GM12878 (cell line): Measurements from ENCODE around the gene BCKDK.

Experiments
- CTCF ChIP-seq, 3 experiments: IDR thresholded peaks in 2 of 3; conservative IDR thresholded peaks in 1 of 3; 2 replicates each; pipeline ENCODE4 v1.5.1; 2011; ENCODE audit warnings: low read depth in 3 of 3, low read length in 3 of 3, mild to moderate bottlenecking in 3 of 3, control low read depth in 2 of 3, moderate library complexity in 2 of 3, inconsistent platforms in 1 of 3, mixed read lengths in 1 of 3; ENCODE audit not compliant: control insufficient read depth in 2 of 3, insufficient read depth in 1 of 3; ENCODE audit errors: extremely low read depth in 1 of 3
- EP300 ChIP-seq, 2 experiments: fragments of 150-350 bp in 1 of 2; IDR thresholded peaks; 2 replicates each; pipeline ENCODE4 v1.6.1; 2011 to 2012; ENCODE audit warnings: low read depth in 2 of 2, low read length in 2 of 2, borderline replicate concordance in 1 of 2, improper control_type of control experiment in 1 of 2, inconsistent platforms in 1 of 2; ENCODE audit not compliant: control insufficient read depth in 1 of 2
- EZH2 ChIP-seq: IDR thresholded peaks from 2 replicates; pipeline ENCODE4 v1.6.1; 2012; ENCODE audit warnings: low read depth, mild to moderate bottlenecking, control low read depth, inconsistent platforms, low read length, borderline replicate concordance; ENCODE audit not compliant: control insufficient read depth
- MYC ChIP-seq: IDR thresholded peaks from 2 replicates; pipeline ENCODE4 v1.6.1; 2011; ENCODE audit warnings: mild to moderate bottlenecking, low read length, moderate library complexity, inconsistent platforms; ENCODE audit not compliant: insufficient read depth, insufficient replicate concordance, insufficient read length, severe bottlenecking
- PKNOX1 ChIP-seq: fragments of 450-650 bp; IDR thresholded peaks from 2 replicates; pipeline ENCODE4 v1.6.1; 2016; ENCODE audit warnings: mild to moderate bottlenecking
- POLR2A ChIP-seq: IDR thresholded peaks from 2 replicates; pipeline ENCODE4 v1.6.1; 2011; ENCODE audit warnings: low read depth, mild to moderate bottlenecking, low read length
- RCOR1 ChIP-seq: conservative IDR thresholded peaks from 2 replicates; pipeline ENCODE4 v1.6.1; 2012; ENCODE audit warnings: low read depth, low read length, improper control_type of control experiment
- SIN3A ChIP-seq: IDR thresholded peaks from 2 replicates; pipeline ENCODE4 v1.6.1; 2012; ENCODE audit warnings: low read depth, low read length, improper control_type of control experiment
- SREBF1 ChIP-seq: IDR thresholded peaks from 2 replicates; pipeline ENCODE4 v1.6.1; 2012; ENCODE audit warnings: mild to moderate bottlenecking, low read length
- SUPT20H ChIP-seq: IDR thresholded peaks from 2 replicates; pipeline ENCODE4 v1.6.1; 2011; ENCODE audit warnings: low read depth, mild to moderate bottlenecking, low read length, moderate library complexity, borderline replicate concordance; ENCODE audit not compliant: control insufficient read depth
- TBL1XR1 ChIP-seq: IDR thresholded peaks from 2 replicates; pipeline ENCODE4 v1.6.1; 2012; ENCODE audit warnings: low read depth, low read length, improper control_type of control experiment
- ZNF622 ChIP-seq: fragments of 450-650 bp; IDR thresholded peaks from 2 replicates; pipeline ENCODE4 v1.6.1; 2017; ENCODE audit warnings: mild to moderate bottlenecking, inconsistent platforms
- ZSCAN29 ChIP-seq: fragments of 450-650 bp; IDR thresholded peaks from 2 replicates; pipeline ENCODE4 v1.6.1; 2017; ENCODE audit warnings: mild to moderate bottlenecking, moderate library complexity
- TF ChIP-seq, protein P1 (sequence below): IDR thresholded peaks from 2 replicates; pipeline ENCODE4 v1.6.1; 2012; ENCODE audit warnings: mild to moderate bottlenecking, low read depth, low read length

- no peak for TF ChIP-seq ZNF622
- TF ChIP-seq, protein P1, sequence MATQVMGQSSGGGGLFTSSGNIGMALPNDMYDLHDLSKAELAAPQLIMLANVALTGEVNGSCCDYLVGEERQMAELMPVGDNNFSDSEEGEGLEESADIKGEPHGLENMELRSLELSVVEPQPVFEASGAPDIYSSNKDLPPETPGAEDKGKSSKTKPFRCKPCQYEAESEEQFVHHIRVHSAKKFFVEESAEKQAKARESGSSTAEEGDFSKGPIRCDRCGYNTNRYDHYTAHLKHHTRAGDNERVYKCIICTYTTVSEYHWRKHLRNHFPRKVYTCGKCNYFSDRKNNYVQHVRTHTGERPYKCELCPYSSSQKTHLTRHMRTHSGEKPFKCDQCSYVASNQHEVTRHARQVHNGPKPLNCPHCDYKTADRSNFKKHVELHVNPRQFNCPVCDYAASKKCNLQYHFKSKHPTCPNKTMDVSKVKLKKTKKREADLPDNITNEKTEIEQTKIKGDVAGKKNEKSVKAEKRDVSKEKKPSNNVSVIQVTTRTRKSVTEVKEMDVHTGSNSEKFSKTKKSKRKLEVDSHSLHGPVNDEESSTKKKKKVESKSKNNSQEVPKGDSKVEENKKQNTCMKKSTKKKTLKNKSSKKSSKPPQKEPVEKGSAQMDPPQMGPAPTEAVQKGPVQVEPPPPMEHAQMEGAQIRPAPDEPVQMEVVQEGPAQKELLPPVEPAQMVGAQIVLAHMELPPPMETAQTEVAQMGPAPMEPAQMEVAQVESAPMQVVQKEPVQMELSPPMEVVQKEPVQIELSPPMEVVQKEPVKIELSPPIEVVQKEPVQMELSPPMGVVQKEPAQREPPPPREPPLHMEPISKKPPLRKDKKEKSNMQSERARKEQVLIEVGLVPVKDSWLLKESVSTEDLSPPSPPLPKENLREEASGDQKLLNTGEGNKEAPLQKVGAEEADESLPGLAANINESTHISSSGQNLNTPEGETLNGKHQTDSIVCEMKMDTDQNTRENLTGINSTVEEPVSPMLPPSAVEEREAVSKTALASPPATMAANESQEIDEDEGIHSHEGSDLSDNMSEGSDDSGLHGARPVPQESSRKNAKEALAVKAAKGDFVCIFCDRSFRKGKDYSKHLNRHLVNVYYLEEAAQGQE, result no peak
- TF ChIP-seq CTCF (IDR thresholded peaks at IDR 0.05 in 2 of 3, conservative IDR thresholded peaks at IDR 0.05 in 1 of 3; ENCODE audit: control insufficient read depth in 2 of 3, extremely low read depth in 1 of 3, insufficient read depth in 1 of 3, low read depth in 3 of 3, low read length in 3 of 3), result no peak
- no peak for TF ChIP-seq SIN3A
- TF ChIP-seq POLR2A, result no peak
- no peak for TF ChIP-seq SREBF1
- no peak for TF ChIP-seq EZH2
- TF ChIP-seq ZSCAN29, result no peak
- TF ChIP-seq SUPT20H, result no peak
- no peak for TF ChIP-seq PKNOX1
- no peak for TF ChIP-seq RCOR1
- no peak for TF ChIP-seq EP300 (IDR thresholded peaks at IDR 0.05; ENCODE audit: borderline replicate concordance in 1 of 2, control insufficient read depth in 1 of 2, low read depth in 2 of 2, low read length in 2 of 2)
- TF ChIP-seq MYC, result no peak
- no peak for TF ChIP-seq TBL1XR1
Observed at GRCh38 chr16:31081428-31082351, 26.5 kb upstream of the BCKDK start.
